ENCODE measurements around the gene SERP1.

SERP1 gene

DNA sequence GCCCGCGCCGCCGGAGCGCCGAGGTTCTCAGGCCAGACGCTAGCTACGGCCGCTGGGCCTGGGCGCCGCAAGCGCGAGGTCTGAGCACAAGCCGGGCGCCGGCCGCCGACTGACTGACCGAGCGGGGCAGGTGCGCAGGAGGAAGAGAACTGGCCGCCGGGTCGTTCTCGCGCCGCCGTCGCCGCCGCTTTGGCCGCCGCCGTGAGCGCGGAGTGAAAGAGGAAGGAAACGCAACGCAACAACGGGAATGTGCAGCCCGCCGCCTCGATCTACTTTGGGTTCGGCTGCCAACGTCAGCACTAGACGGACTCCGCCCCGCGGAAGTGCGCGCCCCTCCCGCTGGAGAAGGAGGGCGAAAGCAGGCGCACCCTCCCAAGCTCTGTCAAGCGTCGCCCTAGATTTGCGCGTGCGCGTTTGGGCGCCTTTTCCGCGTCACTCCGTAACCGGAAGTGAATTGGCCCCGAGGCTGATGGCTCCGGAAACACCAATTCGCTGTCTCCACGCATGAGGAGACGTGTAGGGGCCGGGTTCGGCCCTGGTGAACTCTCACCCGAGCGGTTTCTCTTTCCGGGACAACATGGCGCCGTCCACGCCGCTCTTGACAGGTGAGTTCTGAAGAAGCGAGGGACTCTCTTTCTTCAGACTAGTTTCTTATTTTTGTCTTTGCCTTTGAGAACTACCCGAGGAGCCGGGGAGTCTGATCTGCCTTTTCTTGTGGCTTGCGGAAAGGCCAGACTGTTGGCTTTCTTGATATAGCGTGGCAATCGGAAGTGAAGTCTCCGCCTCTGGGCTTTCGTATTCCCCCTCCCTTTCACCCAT is at the start of gene SERP1, which contains the start of gene EIF2A:
Gene SERP1, minus strand, starts transcription at position 271 of the 819 bp plus-strand sequence. CDS start 361 bp downstream, outside the sequence.
Gene EIF2A, plus strand, starts transcription at position 562 of the 819 bp plus-strand sequence. Its CDS starts 16 bp downstream, at position 578.
- H3K36me3 ChIP-seq (ENCODE audit: insufficient read depth, low read depth, low read length) = peaks cover 34% of the 10 kb centered on the region
- peak within 1 kb of the TSS; percentile 97 for H3K9ac ChIP-seq (ENCODE audit: low read depth, low read length)
- H3K27ac ChIP-seq (ENCODE audit: low read length) = peak within 1 kb of the TSS; percentile 90
- H3K4me1 ChIP-seq (ENCODE audit: insufficient read depth, low read length) = peaks cover 5% of the 10 kb centered on the region; the same call in 1 of the 2 replicates
- peak within 1 kb of the TSS; percentile 95 for H3K4me3 ChIP-seq (ENCODE audit: low read length)
- no peaks in the 10 kb centered on the region for H3K9me3 ChIP-seq (ENCODE audit: insufficient read depth, low read depth, low read length)
- H3K27me3 ChIP-seq (ENCODE audit: insufficient read depth, low read length) = no peaks in the 10 kb centered on the region

- Histone ChIP-seq H3K27ac (ENCODE audit: low read length) (no peak overlapping the region), H3K4me1 (ENCODE audit: insufficient read depth, low read length) (peaks cover 8% of the 10 kb centered on the region; the same call in 1 of the 2 replicates), H3K36me3 (ENCODE audit: insufficient read depth, low read depth, low read length) (no peaks in the 10 kb centered on the region), H3K4me3 (ENCODE audit: low read length) (no peak overlapping the region), H3K9ac (ENCODE audit: low read depth, low read length) (no peak overlapping the region), H3K27me3 (ENCODE audit: insufficient read depth, low read length) (no peaks in the 10 kb centered on the region), H3K9me3 (ENCODE audit: insufficient read depth, low read depth, low read length) (no peaks in the 10 kb centered on the region)
These were observed 47.9 kb upstream of the SERP1 start for GRCh38 chr3:150594150-150594549.

DNA sequence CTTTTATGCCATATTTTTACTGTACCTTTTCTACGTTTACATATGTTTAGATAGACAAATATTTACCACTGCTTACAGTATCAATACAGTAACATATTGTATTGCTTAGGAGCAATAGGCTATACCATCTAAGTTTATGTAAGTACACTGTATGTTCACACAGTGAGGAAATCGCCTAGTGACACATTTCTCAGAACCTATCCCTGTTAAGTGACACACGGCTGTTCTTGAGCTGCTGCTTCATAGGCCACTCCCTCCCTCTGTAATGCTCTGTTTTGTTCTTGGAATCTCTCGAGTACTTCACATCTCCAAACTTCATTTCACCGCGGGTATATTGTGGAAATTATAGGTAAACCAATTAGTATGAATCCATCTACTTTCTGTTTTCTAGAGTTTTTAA is 43.5 kb upstream of the SERP1 start:
- H3K36me3 ChIP-seq (ENCODE audit: insufficient read depth, low read depth, low read length) = peaks cover 21% of the 10 kb centered on the region
- H3K4me3 ChIP-seq (ENCODE audit: low read length) = no peak overlapping the region
- H3K27ac ChIP-seq (ENCODE audit: low read length) = no peak overlapping the region
- H3K27me3 ChIP-seq (ENCODE audit: insufficient read depth, low read length) = no peaks in the 10 kb centered on the region
- no peaks in the 10 kb centered on the region for H3K9me3 ChIP-seq (ENCODE audit: insufficient read depth, low read depth, low read length)
- no peaks in the 10 kb centered on the region for H3K4me1 ChIP-seq (ENCODE audit: insufficient read depth, low read length)
- no peak overlapping the region for H3K9ac ChIP-seq (ENCODE audit: low read depth, low read length)

DNA sequence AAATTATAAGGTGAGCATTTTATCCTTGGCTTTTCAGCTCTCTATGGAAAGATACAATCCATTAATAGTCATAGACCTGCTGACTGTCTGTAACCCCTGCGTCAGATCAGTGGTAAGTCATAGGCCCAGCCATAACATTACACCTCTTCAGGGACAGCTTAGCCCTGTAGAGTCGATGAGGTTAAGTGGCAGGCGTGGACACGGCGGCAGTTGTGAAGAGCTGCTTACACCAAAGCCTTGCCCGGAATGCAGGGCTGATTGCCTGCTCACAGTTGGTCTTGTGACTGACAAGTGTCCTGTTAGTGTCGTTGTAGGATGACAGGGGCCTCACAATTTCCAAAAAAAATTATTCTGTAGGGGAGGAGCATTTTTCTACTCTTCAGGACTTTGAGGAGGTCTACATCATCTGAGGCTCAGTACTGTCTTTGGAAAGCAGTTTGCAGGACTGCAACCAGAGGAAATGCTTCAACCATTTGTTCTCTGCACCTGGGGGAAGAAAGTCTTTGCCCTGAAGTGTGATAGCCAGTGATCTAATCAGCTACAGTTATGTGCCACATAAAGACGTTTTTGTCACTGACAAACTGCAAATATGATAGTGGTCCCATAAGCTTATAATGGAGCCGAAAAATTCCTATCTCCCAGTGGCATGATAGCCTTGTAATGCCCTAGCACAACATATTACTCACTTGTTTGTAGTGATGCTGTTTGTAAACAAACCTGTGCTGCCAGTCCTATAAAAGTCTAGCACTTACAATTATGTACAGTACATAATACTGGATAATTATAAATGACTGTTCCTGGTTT is 41.9 kb upstream of the SERP1 start:
- H3K36me3 ChIP-seq (ENCODE audit: insufficient read depth, low read depth, low read length) = peaks cover 36% of the 10 kb centered on the region
- H3K27ac ChIP-seq (ENCODE audit: low read length) = no peak overlapping the region
- no peak overlapping the region for H3K9ac ChIP-seq (ENCODE audit: low read depth, low read length)
- H3K4me3 ChIP-seq (ENCODE audit: low read length) = no peak overlapping the region
- H3K4me1 ChIP-seq (ENCODE audit: insufficient read depth, low read length) = no peaks in the 10 kb centered on the region
- H3K27me3 ChIP-seq (ENCODE audit: insufficient read depth, low read length) = no peaks in the 10 kb centered on the region
- no peaks in the 10 kb centered on the region for H3K9me3 ChIP-seq (ENCODE audit: insufficient read depth, low read depth, low read length)

- no peaks in the 10 kb centered on the region for H3K9me3 ChIP-seq (ENCODE audit: insufficient read depth, low read depth, low read length)
- H3K4me3 ChIP-seq (ENCODE audit: low read length) = no peak overlapping the region
- no peaks in the 10 kb centered on the region for H3K27me3 ChIP-seq (ENCODE audit: insufficient read depth, low read length)
- peaks cover 79% of the 10 kb centered on the region for H3K36me3 ChIP-seq (ENCODE audit: insufficient read depth, low read depth, low read length)
- H3K9ac ChIP-seq (ENCODE audit: low read depth, low read length) = no peak overlapping the region
- H3K27ac ChIP-seq (ENCODE audit: low read length) = no peak overlapping the region
- no peaks in the 10 kb centered on the region for H3K4me1 ChIP-seq (ENCODE audit: insufficient read depth, low read length)
These were observed 36.7 kb upstream of the SERP1 start for GRCh38 chr3:150583028-150583427.

DNA sequence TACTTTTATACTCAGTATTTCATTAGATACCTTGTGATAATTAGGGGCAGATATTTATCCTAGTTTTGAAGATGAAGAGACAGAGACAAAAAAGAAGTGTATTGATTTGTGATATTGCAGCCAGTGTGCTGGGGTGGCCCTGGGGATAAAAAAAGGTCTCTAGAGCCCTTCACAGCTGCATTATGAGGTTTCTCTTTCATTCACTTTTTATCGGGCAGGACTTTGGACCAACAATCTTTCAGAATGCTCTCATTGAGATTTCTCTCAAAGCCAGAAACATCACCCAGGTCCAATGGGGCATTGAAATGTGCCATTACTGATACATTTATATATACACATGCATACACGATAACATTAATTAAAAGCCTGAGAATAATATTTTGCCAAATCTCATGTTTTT is 36.3 kb upstream of the SERP1 start:
- no peak overlapping the region for H3K4me3 ChIP-seq (ENCODE audit: low read length)
- no peaks in the 10 kb centered on the region for H3K4me1 ChIP-seq (ENCODE audit: insufficient read depth, low read length)
- H3K9ac ChIP-seq (ENCODE audit: low read depth, low read length) = no peak overlapping the region
- H3K27ac ChIP-seq (ENCODE audit: low read length) = no peak overlapping the region
- peaks cover 82% of the 10 kb centered on the region for H3K36me3 ChIP-seq (ENCODE audit: insufficient read depth, low read depth, low read length)
- H3K27me3 ChIP-seq (ENCODE audit: insufficient read depth, low read length) = no peaks in the 10 kb centered on the region
- no peaks in the 10 kb centered on the region for H3K9me3 ChIP-seq (ENCODE audit: insufficient read depth, low read depth, low read length)

DNA sequence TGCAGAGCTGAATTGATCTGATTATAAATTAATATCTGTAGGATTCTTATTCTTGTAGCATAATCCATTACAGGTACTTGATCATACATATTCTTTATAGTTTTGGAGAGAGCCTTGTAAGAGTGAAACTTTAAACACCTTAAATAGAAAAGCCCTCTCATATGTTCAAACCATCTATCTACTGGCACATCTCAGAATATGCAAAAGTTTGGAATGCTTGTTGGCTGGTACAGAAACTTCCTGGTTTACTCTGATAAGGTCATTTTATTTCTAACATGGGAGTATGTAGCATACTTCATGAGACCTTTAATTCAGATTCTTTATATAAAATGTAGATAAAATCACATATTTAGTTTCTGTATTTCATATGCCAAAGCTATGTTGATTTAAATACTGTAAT is 34.9 kb upstream of the SERP1 start:
- no peaks in the 10 kb centered on the region for H3K4me1 ChIP-seq (ENCODE audit: insufficient read depth, low read length)

GRCh38 chr3:150577855-150578254 is 31.6 kb upstream of the SERP1 start:
- H3K27me3 ChIP-seq (ENCODE audit: insufficient read depth, low read length) = no peaks in the 10 kb centered on the region
- H3K4me3 ChIP-seq (ENCODE audit: low read length) = no peak overlapping the region
- no peak overlapping the region for H3K27ac ChIP-seq (ENCODE audit: low read length)
- H3K4me1 ChIP-seq (ENCODE audit: insufficient read depth, low read length) = no peaks in the 10 kb centered on the region
- peaks cover 86% of the 10 kb centered on the region for H3K36me3 ChIP-seq (ENCODE audit: insufficient read depth, low read depth, low read length)
- H3K9ac ChIP-seq (ENCODE audit: low read depth, low read length) = no peak overlapping the region
- H3K9me3 ChIP-seq (ENCODE audit: insufficient read depth, low read depth, low read length) = no peaks in the 10 kb centered on the region

More for the DNA sequence above, 34.9 kb upstream of the SERP1 start:
- no peak overlapping the region for H3K4me3 ChIP-seq (ENCODE audit: low read length)
- no peaks in the 10 kb centered on the region for H3K9me3 ChIP-seq (ENCODE audit: insufficient read depth, low read depth, low read length)
- no peaks in the 10 kb centered on the region for H3K27me3 ChIP-seq (ENCODE audit: insufficient read depth, low read length)
- H3K27ac ChIP-seq (ENCODE audit: low read length) = no peak overlapping the region
- H3K9ac ChIP-seq (ENCODE audit: low read depth, low read length) = no peak overlapping the region
- H3K36me3 ChIP-seq (ENCODE audit: insufficient read depth, low read depth, low read length) = peaks cover 88% of the 10 kb centered on the region

DNA sequence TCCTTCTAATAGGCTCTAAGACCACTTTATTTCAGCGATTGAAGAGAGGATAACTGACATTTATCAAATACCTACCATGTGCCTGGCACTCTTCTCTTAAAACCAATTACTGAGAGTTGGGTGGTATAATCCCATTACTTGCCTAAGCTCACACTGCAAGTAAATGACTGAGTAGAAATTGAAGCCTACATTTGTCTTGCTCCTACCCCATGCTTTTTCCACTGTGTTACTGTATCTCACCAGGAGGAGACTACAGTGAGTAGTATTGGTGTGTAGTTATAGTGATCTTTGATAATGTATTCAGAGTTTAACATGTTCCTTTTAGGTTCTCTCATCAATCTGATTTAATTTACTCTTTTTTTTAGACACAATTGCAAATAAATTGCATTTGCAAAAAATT is 21.0 kb upstream of the SERP1 start:
- H3K36me3 ChIP-seq (ENCODE audit: insufficient read depth, low read depth, low read length) = peaks cover 95% of the 10 kb centered on the region
- H3K4me1 ChIP-seq (ENCODE audit: insufficient read depth, low read length) = no peaks in the 10 kb centered on the region
- H3K27me3 ChIP-seq (ENCODE audit: insufficient read depth, low read length) = no peaks in the 10 kb centered on the region
- no peak overlapping the region for H3K4me3 ChIP-seq (ENCODE audit: low read length)
- H3K27ac ChIP-seq (ENCODE audit: low read length) = no peak overlapping the region
- H3K9me3 ChIP-seq (ENCODE audit: insufficient read depth, low read depth, low read length) = no peaks in the 10 kb centered on the region
- no peak overlapping the region for H3K9ac ChIP-seq (ENCODE audit: low read depth, low read length)

- H3K27me3 ChIP-seq (ENCODE audit: insufficient read depth, low read length) = no peaks in the 10 kb centered on the region
- H3K27ac ChIP-seq (ENCODE audit: low read length) = no peak overlapping the region
- no peak overlapping the region for H3K9ac ChIP-seq (ENCODE audit: low read depth, low read length)
- no peaks in the 10 kb centered on the region for H3K4me1 ChIP-seq (ENCODE audit: insufficient read depth, low read length)
- H3K36me3 ChIP-seq (ENCODE audit: insufficient read depth, low read depth, low read length) = peaks cover 73% of the 10 kb centered on the region
- H3K9me3 ChIP-seq (ENCODE audit: insufficient read depth, low read depth, low read length) = no peaks in the 10 kb centered on the region
- H3K4me3 ChIP-seq (ENCODE audit: low read length) = no peak overlapping the region
These were observed 17.9 kb upstream of the SERP1 start for GRCh38 chr3:150564243-150564642.

DNA sequence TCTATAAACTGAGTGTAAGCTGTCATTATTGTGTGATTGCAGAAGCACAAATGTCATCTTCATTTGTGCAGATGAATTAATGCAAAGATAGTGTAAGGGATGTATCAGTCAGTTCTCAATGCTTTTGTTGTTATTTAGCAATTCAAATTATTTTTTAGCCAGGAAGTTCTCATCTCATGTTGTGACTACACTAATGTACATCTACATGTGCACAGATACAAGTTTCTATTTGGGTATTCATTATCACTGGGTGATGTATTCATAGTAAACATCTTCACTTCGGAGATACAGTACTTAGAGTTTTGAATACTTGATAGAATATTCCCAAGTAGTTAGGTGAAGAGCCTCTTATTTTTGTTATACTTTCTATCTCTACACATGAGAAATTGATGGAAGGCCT is 11.4 kb upstream of the SERP1 start:
- H3K36me3 ChIP-seq (ENCODE audit: insufficient read depth, low read depth, low read length) = peaks cover 58% of the 10 kb centered on the region
- H3K27me3 ChIP-seq (ENCODE audit: insufficient read depth, low read length) = no peaks in the 10 kb centered on the region
- no peaks in the 10 kb centered on the region for H3K4me1 ChIP-seq (ENCODE audit: insufficient read depth, low read length)
- no peak overlapping the region for H3K27ac ChIP-seq (ENCODE audit: low read length)
- H3K9me3 ChIP-seq (ENCODE audit: insufficient read depth, low read depth, low read length) = no peaks in the 10 kb centered on the region
- H3K4me3 ChIP-seq (ENCODE audit: low read length) = no peak overlapping the region
- no peak overlapping the region for H3K9ac ChIP-seq (ENCODE audit: low read depth, low read length)
